ENCODE data around the gene ANKFN1.
"Not testable (repeated sequence)": the region's sequence is repeated elsewhere in the genome, so short reads cannot be mapped to it uniquely, and the experiment has no call there.

Gene ANKFN1

DNA sequence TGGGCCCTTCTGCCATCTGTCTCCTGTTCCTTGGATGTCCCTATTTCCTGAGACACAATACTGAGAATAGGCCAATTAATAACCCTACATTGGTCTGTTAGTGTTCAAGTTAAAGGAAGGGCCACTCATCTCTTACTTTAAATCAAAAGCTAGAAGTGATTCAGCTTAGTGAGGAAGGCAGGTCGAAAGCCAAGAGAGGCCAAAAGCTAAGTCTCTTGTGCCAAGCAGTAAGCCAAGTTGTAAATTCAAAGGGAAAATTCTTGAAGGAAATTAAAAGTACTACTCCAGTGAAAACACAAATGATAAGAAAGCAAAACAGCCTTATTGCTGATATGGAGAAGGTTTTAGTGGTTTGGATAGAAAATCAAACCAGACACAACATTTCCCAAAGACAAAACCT is 28.8 kb downstream of the ANKFN1 start:
- DNase-seq = no peak

DNA sequence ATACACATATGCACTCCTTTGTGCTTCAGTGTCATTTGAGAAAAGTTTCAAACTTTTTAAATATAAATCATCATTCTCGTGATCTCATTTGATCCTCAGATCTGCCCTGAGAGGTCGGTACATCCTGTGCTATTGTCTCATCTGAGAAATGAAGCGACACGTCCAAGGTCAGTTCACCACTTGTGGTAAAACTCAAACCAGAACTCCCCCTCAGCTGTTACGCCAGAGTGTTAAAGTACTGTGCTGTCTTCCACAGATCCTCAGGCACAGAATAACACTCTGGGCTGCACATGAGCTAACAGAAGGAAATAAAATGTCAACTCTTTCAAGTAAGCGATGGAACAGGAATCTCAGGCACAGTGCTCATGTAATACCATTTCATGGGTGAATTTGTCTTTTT is 31.4 kb downstream of the ANKFN1 start:
- DNase-seq = no peak

DNA sequence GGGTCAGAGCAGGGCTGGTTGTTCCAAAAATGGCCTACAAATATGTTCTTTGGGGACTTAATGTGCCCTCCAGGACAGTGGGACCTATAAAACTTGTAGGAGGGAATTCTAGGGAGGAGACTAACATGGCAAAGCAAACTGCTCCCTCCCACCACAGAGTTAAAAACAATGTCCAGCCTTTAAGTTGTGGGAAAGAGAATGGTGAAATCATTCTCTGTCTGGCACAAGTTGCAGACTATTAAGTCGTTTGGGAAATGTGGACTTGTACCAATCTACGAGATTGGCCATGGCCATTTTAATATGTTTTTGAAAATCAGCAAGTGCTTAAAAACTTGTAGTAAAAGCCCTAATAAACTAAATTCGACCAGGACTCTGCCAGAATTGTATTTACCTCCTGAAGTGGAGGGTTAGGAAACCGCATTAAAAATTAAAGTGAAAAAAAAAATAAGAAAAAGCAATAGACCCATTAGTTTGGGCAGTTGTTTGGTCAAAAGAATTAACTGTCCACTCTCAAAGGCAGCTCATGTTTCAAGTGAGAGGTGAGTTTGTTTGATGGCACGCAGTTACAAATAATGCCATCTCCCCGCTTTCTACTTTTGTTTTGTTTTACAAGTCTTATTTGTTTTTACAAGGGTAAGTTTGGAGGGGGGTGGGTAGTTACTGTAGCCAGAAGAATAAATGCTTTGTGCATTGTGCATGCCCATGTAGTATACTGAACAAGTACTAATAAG is 32.4 kb downstream of the ANKFN1 start:
- DNase-seq = no peak

DNA sequence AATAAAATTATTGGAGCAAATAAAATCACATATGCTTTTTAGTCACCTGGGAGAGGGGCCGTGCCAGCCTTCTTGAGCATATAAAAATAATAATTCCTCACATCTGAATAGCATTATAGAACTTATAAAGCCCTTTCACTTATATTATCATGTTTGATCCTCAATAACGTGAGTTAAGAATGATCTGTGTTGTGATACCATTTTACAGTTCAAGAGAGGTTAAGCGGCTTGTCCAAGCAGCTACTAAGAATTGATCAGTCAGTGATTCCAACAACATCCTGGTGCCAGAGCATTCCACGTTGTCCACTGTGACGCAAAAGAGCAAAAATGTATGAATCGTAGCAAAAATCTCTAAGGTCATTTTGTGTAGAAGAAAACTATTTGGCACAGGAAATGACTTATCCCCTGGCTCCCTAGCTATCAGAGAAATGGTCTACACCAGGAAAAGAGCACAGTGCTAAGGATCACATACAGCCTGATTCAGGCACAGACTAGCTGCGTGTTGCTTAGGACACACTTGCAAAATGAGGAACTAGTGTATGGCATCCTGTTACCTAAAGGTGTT is 33.0 kb downstream of the ANKFN1 start:
- no peak for DNase-seq

DNA sequence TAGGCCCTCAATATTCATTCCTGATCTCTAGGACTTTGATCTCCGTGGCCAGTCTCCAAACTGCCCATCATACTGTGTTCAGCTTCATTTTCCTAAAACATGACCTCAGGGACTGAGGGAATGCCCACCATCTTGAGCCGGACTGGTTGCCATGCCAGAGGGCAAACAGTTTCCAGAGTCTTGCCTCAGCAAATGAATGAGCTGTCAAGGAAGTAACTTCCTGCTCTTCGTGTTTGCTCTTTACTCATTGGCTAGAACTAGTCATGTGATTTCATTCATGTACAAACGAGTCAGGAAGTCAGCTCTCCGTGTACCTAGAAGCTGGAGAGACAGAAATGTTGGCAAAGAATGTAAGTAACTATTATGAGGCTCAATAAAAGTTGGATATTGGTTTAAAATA is 50.2 kb downstream of the ANKFN1 start:
- DNase-seq = no peak

DNA sequence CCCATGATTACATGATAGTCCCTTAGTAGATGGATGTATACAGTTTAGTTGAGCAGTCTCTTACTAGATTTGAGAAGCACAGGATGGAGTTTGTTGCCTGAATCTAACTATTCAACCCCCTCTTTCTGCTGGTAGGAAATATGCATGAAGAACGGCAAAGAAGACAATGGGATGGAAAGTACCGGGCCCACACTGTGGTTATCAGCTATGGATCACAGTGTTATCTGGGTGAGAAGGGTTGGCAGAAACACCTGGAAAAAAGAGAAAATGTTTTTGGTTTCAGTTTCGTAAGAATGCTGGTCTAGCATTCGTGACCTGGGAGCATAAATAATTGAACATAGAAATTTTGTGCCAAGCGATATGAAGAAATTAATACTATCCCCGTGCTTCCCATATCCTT is 53.1 kb downstream of the ANKFN1 start:
- DNase-seq = no peak

DNA sequence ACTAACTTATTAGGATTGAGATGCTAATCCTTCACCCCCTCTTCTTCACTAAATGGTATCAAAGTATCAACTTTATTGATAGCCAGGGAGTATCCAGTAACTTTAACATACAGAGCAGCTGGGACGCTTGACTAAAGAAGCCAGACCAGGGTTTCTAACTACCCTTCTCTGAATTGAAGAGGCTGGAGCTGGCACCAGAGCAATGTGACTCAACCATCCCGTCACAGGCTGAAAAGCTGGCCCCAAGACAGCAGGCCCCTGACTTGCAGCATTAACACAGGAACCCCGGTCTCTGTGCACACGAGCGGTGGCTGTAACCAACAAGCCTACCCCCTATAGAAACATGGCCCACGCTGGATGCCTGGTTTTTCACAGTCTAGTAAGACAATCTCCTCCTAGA is 59.8 kb downstream of the ANKFN1 start:
- no peak for DNase-seq

DNA sequence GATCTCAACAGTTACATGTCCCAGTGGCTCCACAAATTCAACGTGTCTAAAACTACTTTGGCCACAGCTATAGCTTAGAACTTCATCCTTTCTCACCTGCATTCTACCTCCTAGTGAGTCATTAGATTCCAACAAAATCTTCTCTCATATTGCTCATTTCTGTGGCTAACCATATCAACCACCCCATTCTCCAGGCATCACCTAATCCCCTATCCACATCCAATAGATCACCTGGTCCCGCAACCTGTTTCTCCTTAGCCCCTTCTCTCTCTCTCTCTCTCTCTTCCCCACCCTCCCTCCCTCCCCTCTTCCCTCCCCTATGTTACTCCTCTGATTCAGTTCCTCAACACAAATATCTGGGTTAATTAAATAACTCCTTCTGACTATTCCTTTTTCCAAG is 64.6 kb downstream of the ANKFN1 start:
- no peak for DNase-seq

DNA sequence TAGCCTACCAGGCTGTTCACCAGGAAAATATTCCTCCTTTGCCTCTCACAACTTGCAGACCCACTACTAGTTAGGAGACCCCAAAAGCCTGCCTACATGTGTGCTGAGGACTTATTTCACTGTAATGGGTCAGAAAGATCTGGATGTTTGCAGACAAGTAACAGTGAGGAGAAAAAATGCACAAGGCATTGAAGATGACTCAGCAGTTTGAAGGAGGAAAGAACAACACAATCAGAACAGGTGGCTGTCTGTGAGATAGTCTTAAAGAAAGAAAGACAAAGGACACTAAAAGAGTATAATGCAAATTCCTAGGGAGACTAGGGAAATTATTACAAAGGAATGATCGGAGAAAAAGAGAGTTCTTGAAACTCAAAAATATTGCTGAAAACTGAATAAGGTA is 69.0 kb downstream of the ANKFN1 start:
- no peak for DNase-seq

DNA sequence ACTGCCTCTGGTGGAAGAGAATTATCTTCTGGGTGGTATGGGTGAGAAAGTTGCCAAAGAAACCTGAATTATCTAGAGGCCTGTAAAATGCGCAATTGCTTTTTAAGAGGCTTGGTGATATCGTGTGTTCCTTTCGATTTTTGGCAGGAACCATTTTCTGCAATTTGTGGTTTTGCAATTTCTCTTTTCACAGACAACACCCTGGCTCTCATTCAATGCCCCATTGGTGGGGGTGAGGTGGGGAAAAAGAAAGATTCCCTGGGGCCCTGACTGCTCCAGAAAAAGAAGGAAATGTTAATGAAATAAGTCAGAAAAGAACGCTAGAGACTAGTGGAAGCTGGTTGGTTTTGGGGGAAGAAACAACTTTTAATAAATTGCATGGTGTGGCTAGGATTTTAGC is 77.4 kb downstream of the ANKFN1 start:
- no peak for DNase-seq

DNA sequence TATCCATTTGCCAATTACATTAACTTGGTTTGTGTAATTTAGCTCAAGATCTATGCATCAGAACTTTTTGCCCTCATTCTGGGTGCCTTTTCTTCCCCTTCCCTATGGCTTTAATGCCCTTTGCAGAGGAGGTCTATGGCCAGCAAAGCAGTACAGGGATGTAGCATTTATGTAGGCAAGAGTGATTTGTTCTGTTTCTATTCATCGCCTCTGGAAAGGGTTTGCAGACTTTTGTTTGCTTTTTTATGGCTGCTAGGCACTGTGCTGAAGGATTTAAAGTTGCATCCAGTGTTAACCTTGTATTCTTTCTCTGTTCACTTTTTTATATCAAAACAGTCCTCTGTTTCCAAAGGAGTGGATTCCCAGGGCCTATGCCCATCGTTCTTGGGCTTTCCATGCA is 78.0 kb downstream of the ANKFN1 start:
- no peak for DNase-seq

DNA sequence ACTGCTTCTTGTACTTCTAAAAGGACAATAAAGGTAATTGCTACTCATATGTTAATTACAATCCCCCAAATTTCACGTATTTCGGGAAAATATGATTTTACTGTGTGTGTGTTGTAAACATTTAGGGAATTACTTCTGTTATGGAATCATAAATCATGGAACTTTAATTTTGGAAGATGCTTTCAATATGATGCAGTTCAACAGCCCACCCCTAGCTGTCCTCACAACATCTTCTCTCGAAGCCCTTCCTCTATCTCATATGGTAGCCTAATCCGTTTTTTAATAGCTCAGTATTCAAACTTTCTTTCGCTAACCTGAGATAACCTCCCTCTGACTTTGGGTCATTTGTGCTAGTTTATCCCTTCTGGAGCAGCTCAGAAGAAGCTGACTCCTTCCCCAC is 78.4 kb downstream of the ANKFN1 start:
- DNase-seq = no peak

DNA sequence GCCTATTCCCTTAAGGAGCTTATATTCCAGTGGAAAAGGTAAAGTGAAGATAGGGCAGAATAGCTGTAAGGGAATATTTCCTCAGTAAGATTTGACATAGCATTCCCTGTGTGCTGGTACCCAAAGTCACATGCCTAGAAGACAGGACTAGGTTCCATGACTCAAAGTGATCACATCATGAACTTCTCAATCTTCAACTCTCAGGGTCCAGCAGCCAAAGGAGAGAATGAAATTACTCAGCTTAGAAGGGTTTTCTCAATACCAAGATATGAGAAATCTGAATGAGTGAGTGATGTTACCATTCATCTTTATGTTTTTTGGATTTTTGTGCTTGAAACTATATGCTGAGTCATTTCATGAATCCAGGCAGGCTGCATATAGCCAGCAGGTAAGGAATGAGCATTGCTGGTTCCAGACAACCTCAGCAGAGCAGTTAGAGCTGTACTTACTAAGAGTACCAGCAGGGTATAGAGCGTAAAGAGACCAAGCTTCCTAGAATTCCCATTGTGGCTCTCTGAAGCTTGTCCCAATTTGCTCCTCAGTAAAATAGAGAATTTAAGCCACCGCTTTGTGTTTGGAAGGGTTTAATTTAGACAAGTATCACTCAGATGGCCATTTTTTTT is 91.1 kb downstream of the ANKFN1 start:
- no peak for DNase-seq

DNA sequence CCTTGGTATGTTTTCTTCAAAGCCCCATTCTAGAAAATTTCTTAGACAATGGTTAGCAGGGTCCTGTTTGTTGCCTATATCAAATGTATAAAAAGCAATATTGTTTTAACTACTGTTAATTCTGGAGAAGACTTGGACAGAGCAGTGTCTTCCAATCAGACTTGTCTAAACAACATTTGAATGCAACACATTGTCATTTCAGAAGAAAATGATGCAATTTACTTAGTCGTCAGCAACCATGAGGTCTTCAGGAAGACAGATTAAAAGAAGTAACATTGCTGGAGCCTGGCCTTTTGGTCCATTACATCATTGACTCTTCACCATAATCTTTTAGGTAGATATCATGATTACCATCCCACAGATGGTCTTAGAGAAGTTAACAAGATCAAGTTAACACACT is 94.5 kb downstream of the ANKFN1 start:
- DNase-seq = no peak

DNA sequence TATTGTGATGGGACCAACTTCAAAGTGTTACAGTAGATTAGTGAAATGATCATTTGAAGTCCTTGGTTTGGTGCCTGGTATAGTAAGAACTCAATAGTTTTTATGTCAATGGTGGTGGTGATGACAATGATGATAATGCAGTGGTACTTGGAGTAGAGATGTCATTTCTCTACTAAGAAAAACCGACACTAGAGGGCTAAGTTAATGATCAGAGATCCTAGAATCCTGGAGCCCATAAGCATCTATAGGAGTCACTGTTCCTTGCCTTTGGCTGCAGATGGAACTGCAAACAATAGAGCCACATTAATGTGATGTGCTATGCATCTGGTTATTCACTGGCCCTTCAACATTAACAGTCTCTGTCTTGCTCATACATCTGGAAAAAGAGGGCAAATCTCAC is 103.8 kb downstream of the ANKFN1 start:
- no peak for DNase-seq

DNA sequence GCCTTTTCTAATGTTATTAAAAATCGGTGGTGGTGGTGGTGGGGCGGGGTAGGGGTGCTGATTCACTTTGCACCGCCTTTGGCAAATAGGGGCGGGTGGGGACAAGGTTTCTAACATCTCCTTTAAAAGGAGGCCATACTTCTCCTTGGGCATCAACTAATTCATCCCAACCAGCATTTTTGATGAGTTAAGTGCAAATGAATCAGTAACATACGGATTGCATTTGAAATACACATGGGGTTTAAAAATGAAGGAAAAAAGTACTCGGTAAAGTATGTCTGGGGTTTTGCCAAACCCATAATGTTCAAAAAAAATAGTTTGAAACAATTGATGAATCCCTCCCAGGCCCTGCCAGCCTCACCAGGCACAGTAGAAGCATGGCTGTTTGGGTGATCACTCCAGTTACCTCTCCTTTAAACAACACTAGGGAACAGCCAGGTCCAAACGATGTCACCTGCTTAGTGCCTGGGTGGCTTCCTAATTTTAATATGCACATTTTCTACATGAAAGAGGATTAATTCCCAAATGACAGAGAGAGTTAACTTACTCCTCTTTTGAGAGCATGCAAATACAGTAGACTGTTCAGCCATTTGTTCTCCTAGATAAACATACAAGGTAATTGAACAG is 107.2 kb downstream of the ANKFN1 start:
- DNase-seq = no peak

DNA sequence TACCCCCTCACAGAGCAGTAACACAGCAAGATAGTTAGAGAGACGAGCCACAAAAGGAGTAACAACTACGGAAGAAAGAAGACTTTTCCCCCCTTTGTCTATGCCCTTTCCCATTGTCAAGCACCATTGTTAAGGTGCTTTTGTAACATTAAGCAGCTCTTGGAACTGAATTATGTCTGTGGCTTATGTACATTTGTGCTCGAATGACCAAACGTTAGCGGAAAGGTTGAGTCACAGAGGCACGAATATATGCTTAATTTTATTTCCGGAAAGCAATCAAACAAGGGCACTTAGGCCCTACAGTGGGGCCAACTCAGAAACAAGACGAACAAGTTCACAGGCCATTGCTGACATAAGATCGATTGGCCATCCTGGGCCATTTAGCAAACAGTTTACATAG is 109.5 kb downstream of the ANKFN1 start:
- no peak for DNase-seq

DNA sequence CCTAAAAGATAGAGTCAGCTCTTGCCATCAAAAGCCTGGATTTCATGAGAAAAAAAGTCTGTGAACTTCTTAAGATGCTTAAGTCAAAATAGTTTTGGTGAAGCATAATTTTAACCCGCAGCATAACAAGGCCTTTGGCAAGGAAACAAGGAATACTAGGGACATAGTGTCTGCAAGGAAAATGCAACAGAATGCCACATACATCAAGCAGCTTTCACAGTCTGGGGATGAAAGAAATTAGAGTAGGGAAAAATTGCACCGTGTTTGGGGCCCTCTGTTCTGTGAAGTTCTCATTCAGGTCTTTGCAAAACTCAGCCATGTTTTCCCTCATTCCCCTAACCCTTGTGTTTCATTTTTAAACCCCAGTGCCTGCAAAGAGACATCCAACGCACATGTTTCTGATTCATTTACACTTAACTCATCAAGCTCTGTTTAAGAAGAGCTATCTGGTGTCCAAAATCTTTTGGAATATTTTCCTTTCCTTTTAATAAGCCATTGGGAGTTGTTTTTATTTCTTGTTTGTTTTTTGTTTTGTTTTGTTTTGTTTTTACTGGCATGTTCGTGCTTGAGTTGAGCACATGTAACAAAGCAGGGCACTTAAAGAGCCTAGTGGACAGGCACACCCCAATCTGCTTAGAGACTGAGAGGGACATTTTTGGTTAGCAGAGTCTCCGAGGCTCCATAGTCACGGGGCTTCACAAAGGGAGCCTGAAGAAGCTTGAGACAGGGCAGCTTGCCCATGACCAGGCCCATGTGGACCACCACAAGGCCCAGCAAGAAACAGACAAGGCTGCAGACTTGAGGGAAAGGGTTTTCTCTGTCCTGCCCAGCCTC is 116.5 kb downstream of the ANKFN1 start:
- no peak for DNase-seq

DNA sequence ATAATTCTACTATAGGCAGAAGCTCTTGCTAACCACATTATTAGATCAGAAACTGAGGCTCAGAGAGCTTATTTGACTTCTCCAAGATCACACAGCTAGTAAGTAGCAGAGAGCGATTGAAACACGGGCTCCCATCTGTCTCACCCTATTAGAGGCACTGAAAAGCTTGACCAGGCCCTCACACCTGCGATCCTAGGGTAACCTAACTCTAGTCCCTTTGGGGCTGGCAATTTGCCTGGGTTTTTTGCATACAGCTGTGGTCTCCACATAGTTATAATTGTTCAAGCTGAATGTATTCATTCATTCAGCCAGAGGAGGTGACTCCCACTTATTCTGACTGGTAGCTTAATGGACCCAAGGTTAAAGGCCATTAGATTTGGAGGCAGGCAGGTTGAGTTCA is 121.2 kb downstream of the ANKFN1 start:
- no peak for DNase-seq

DNA sequence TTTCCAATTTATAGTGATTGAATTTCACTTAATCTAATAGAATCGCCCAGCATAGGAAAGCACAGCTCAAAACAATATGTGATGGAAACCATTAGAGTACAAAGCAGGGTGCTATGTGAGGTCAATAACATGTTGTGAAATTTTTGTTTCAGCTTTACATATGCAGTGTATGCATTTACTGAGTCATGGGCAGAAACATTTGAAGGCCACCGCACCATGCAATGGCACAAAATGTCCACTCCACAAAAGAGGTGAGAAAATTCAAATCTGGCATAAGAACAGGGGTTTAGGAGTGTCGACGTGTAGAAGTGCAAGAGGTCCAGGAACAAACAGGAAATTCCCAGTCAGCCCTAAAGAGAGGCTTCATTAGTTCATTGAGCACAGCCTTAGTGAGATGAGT is 131.2 kb downstream of the ANKFN1 start:
- DNase-seq = no peak

DNA sequence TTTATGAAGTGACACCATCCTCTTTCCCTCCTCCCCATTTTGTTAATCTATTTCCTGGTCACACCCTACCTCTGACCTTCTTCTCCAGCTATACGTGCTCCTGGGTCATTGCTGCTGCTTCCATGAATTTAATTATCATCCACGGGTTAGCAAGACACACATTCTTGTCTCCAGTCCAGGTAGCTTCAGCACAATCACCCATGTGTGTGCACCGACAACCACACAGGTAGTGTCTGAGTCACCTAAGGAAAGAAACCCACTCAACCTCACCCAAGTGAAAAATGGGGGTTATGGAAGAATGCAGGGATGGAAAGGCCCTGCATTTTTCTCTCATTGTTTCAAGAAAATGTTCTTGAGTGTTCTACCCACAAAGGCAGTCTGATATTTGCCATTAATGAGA is 135.5 kb downstream of the ANKFN1 start:
- not testable (repeated sequence) for DNase-seq

DNA sequence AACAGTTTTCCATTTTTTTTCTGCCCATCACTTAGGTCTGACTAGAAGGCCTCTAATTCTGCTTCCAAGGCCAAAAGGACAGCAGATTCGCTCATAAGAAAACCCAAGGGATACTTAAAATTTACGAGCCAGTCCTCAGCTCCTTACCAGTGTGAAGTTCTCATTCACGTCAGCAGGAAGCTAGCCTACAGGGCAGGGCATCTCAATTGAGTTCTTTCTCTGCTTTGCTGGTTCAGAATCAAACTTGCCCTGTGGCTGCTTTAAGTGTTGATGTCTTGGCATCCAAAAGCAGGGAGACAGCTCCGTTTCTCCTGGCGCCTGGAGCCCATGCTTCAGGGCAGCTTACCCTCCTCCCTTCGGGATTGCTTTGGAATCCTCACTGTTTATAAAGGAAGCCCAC is 136.0 kb downstream of the ANKFN1 start:
- DNase-seq = no peak

DNA sequence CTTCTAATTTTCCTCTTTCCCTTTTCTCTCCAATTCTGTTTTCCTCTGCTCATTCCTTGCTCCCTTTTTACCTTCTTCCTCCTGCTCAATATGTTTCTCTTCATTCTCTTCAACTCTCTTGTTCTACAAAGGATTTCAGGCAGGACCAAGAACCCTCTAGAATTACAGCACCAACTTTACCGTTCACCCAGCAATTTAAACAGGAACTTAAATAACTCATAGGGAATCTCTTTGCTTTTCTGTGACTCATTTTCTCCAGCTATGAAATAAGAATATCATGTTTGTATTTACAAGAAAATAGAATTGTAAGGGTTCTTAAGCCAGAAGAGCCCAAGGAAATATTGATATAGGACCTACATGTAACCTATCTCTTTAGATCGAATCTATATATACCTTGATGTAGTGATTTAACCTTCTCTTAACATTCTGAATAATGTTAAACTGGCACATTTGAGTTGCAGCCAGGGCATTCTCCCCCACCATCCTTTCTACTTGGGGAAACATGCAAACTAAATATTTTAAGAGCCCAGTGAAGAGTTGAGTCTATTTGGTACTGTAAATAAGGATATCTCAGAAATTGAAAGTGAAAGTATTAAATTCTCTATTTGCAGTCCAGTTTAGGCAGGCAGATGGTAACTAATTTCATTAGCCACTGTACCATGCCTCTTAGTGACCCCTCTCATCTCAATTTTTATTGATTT is 137.0 kb downstream of the ANKFN1 start:
- DNase-seq = no peak
